GM18499 (cell line): Measurements from ENCODE around the gene SULT1C4.
"Not testable (repeated sequence)": the region's sequence is repeated elsewhere in the genome, so short reads cannot be mapped to it uniquely, and the experiment has no call there.

ENCODE experiments used
- ATAC-seq: cut with Tn5 transposase; IDR thresholded peaks from one replicate; pipeline ENCODE4 v1.9.1; 2021; ENCODE audit warnings: moderate number of reproducible peaks; ENCODE audit not compliant: insufficient read depth, unreplicated experiment

The SULT1C4 gene

DNA sequence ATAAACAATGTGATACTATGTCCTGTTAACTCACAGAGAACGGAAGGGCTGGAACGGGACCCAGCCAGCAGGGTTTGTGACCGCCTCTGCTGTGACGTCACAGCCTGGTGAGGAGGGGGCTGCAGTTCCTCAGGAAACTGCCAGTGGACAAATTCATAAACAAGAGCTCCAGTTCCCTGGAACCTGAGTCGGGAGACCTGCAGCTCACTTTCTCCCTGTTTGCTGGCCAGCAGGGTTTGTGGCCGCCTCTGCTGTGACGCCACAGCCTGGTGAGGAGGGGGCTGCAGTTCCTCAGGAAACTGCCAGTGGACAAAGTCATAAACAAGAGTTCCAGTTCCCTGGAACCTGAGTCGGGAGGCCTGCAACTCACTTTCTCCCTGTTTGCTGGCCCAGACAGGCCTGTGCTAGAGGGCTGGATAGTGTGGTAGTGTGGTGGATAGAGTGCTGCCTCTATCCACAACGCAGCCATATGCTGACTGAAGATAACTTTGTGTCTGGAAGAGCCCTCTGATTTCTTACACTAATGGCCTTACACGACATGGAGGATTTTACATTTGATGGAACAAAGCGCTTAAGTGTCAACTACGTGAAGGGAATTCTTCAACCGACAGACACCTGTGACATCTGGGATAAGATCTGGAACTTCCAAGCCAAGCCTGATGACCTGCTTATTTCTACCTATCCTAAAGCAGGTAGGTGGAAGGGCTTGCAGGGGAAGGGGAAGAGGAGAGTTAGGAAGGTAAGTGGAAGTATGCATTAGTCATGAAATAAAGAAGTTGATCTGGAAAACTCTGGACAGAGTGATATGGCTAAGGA lies at the start of gene SULT1C4:
SULT1C4 (plus strand) TSS at position 140 of the 816 bp plus-strand sequence; CDS start at position 524, 384 bp downstream.
- ATAC-seq: no peak

GRCh38 chr2:108329771-108330170 lies 48.0 kb upstream of the SULT1C4 start:
- no peak for ATAC-seq

DNA sequence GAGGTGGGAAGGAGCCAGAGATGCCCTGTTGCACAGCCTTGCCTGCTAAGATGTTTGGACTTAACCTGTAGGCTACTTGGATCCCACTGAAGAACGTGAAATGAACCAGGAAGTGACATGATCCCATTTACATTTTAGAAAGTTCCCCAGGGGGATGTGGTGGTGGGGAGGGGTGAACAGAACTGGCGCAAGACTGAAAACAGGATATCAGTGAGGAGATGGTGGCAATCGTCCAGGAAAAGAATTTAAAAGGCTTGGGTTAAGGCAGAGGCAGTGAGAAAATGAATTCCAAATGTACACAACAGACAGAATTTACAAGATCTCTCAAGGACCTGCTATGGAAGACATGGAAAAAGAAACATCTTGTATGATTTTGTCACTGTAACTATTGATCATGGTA lies 46.8 kb upstream of the SULT1C4 start:
- no peak for ATAC-seq

DNA sequence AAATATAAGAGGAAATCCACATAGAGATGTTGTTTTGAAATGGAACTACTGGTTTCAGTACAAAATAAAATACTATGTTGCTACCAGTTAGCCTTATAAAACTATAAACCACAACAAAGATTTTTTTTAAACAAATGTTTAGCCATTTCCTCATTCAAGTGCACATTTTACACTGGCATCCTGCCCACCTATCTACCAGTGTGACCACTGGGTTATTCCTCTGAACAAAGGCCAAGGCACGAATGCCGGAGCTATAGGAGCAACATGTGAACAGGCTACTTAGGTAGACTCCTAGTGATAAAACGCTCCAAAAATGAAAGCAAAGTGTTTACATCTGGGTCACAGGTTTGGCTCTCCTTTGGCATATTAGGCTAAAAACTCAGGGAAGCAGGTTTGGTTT lies 31.8 kb upstream of the SULT1C4 start:
- no peak for ATAC-seq

- no peak for ATAC-seq
Observed at GRCh38 chr2:108346827-108347226, 30.9 kb upstream of the SULT1C4 start.

GRCh38 chr2:108347786-108348185 lies 30.0 kb upstream of the SULT1C4 start:
- no peak for ATAC-seq

- no peak for ATAC-seq
Observed at GRCh38 chr2:108348816-108349570, 28.8 kb upstream of the SULT1C4 start.

DNA sequence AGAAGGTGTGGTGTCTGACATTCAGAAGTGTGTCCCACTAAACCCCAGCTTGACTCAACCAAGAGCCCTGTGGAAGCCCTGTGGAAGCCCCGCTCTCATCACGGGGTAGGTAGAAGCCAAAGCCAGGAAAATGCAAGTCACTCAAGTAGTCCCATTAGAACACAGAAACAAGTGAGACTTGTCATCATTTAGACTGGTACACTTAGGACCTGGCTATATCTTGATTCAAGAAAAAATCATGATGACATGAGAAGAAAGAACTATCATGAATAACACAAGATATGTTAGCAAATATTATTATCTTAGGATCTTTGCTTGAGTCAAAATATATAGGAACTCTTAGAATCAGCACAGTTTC lies 28.2 kb upstream of the SULT1C4 start:
- no peak for ATAC-seq

GRCh38 chr2:108351889-108352288 lies 25.9 kb upstream of the SULT1C4 start:
- no peak for ATAC-seq

DNA sequence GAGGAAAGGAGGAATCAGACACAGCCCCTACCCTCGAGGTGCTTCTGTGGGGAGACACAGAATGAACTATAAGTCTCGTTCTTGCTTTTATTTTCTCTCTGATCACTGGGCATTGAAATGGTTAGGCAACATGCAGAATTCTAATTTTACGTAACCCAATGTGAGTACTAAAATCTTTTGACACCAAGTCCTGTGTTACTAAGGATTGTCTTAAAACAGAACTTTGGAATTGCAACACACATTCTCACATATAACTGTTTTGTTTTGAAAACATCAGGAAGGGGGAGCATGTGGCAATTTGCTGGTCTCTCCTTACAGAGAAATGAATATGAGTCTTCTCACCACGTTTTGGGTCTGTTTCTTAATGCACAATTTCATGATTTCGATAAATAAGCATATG lies 23.6 kb upstream of the SULT1C4 start:
- ATAC-seq: no peak

- ATAC-seq: no peak
Observed at GRCh38 chr2:108355906-108356734, 21.6 kb upstream of the SULT1C4 start.

GRCh38 chr2:108359336-108359735 lies 18.4 kb upstream of the SULT1C4 start:
- ATAC-seq: not testable (repeated sequence)

- ATAC-seq: no peak
Observed at GRCh38 chr2:108360776-108361468, 16.8 kb upstream of the SULT1C4 start.

- ATAC-seq: no peak
Observed at GRCh38 chr2:108363024-108363907, 14.5 kb upstream of the SULT1C4 start.

GRCh38 chr2:108363908-108364225 lies 13.9 kb upstream of the SULT1C4 start:
- ATAC-seq: no peak

DNA sequence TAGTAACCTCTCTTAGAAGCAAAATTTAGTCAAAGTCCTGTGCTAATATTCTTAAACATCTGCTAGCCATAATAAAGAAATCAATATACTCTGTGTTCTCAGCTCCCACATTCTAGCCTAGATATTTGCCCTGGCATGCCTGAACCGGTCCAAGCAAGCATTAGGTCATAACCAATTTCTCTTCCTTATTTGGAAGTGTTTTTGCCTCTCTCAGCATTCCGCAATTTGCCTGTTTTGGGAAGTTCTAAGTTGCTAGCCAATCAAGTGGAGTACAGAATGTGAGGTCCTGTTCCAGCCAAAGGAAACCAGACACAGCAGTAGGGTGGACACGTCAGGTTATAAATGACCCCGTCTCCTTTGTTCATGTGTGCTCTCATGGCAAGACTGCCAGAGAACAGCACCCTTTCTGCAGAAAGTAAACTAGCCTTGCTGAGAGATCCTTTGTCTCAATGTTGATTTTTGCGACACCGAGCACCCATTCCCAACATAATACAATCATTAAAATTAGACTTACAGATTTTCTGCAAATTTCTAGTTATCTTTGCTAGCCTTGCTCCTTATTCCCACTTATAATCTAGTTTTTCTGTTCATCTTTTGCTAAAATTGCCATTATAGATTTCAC lies 13.0 kb upstream of the SULT1C4 start:
- no peak for ATAC-seq

- ATAC-seq: no peak
Observed at GRCh38 chr2:108365656-108366055, 12.1 kb upstream of the SULT1C4 start.

- no peak for ATAC-seq
Observed at GRCh38 chr2:108367014-108367413, 10.7 kb upstream of the SULT1C4 start.

GRCh38 chr2:108367561-108368175 lies 10.1 kb upstream of the SULT1C4 start:
- no peak for ATAC-seq
